Central memory CD8-positive, alpha-beta T cell (primary cell): ENCODE measurements around the gene CACNG3.
"Not testable (repeated sequence)": the region's sequence is repeated elsewhere in the genome, so short reads cannot be mapped to it uniquely, and the experiment has no call there.

Source experiments
- ATAC-seq: fragments of 150-1000 bp; cut with Tn5 transposase; replicated peaks from 2 replicates; pipeline ENCODE4 v1.10.0; 2022; ENCODE audit warnings: mild to moderate bottlenecking, moderate FRiP score, moderate number of reproducible peaks; ENCODE audit not compliant: poor library complexity, severe bottlenecking; ENCODE audit errors: extremely low read depth
- DNase-seq, 2 donors: peaks; one replicate each; pipeline ENCODE4 v3.0.0; 2021; ENCODE audit warnings: low spot score in 2 of 2
- H3K27ac Mint-ChIP-seq: one replicate; pipeline ENCODE4 v1.8.0; 2022; ENCODE audit warnings: low read depth, mild to moderate bottlenecking, moderate library complexity, mixed read lengths
- H3K27me3 Mint-ChIP-seq: one replicate; pipeline ENCODE4 v1.8.0; 2022; ENCODE audit warnings: mixed read lengths
- H3K36me3 Mint-ChIP-seq: one replicate; pipeline ENCODE4 v1.8.0; 2022; ENCODE audit warnings: mild to moderate bottlenecking, moderate library complexity, mixed read lengths; ENCODE audit not compliant: insufficient read depth
- H3K4me1 Mint-ChIP-seq: one replicate; pipeline ENCODE4 v1.8.0; 2022; ENCODE audit warnings: mixed read lengths
- H3K4me3 Mint-ChIP-seq: one replicate; pipeline ENCODE4 v1.8.0; 2022; ENCODE audit warnings: mild to moderate bottlenecking, moderate library complexity, mixed read lengths
- H3K9me3 Mint-ChIP-seq: one replicate; pipeline ENCODE4 v1.8.0; 2022; ENCODE audit warnings: mixed read lengths

The CACNG3 gene

GRCh38 chr16:24318680-24319079 lies 62.5 kb downstream of the CACNG3 start:
- DNase-seq (no peak), ATAC-seq (no peak)
- Mint-ChIP-seq H3K36me3 (peaks cover 2% of the 10 kb centered on the region), H3K9me3 (no peaks in the 10 kb centered on the region), H3K27ac (no peak overlapping the region), H3K4me1 (no peaks in the 10 kb centered on the region), H3K4me3 (no peak overlapping the region), H3K27me3 (peaks cover 73% of the 10 kb centered on the region)

GRCh38 chr16:24319126-24319814 lies 63.1 kb downstream of the CACNG3 start:
- DNase-seq: no peak
- peaks cover 79% of the 10 kb centered on the region for H3K27me3 Mint-ChIP-seq
- H3K9me3 Mint-ChIP-seq: no peaks in the 10 kb centered on the region
- H3K36me3 Mint-ChIP-seq: peaks cover 2% of the 10 kb centered on the region
- H3K4me3 Mint-ChIP-seq: no peak overlapping the region
- no peaks in the 10 kb centered on the region for H3K4me1 Mint-ChIP-seq
- ATAC-seq: no peak
- no peak overlapping the region for H3K27ac Mint-ChIP-seq

- Mint-ChIP-seq H3K4me3 (no peak overlapping the region), H3K36me3 (no peaks in the 10 kb centered on the region), H3K9me3 (no peaks in the 10 kb centered on the region), H3K27me3 (peaks cover 65% of the 10 kb centered on the region), H3K27ac (no peak overlapping the region), H3K4me1 (no peaks in the 10 kb centered on the region)
- ATAC-seq: no peak
- no peak for DNase-seq
Observed at GRCh38 chr16:24322106-24322505, 66.0 kb downstream of the CACNG3 start.

- no peak overlapping the region for H3K4me3 Mint-ChIP-seq
- ATAC-seq (no peak), DNase-seq (no peak)
- H3K27ac Mint-ChIP-seq: no peak overlapping the region
- H3K9me3 Mint-ChIP-seq: no peaks in the 10 kb centered on the region
- peaks cover 42% of the 10 kb centered on the region for H3K27me3 Mint-ChIP-seq
- no peaks in the 10 kb centered on the region for H3K4me1 Mint-ChIP-seq
- H3K36me3 Mint-ChIP-seq: no peaks in the 10 kb centered on the region
Observed at GRCh38 chr16:24324421-24324820, 68.3 kb downstream of the CACNG3 start.

- H3K4me3 Mint-ChIP-seq: no peak overlapping the region
- no peak overlapping the region for H3K27ac Mint-ChIP-seq
- peaks cover 14% of the 10 kb centered on the region for H3K27me3 Mint-ChIP-seq
- H3K9me3 Mint-ChIP-seq: no peaks in the 10 kb centered on the region
- H3K36me3 Mint-ChIP-seq: no peaks in the 10 kb centered on the region
- DNase-seq: no peak
- ATAC-seq: no peak
- no peaks in the 10 kb centered on the region for H3K4me1 Mint-ChIP-seq
Observed at GRCh38 chr16:24328835-24329452, 72.8 kb downstream of the CACNG3 start.

- Mint-ChIP-seq H3K27me3 (peaks cover 8% of the 10 kb centered on the region), H3K9me3 (peaks cover 4% of the 10 kb centered on the region), H3K36me3 (no peaks in the 10 kb centered on the region), H3K4me3 (no peak overlapping the region), H3K27ac (no peak overlapping the region), H3K4me1 (no peaks in the 10 kb centered on the region)
- no peak for DNase-seq
- no peak for ATAC-seq
Observed at GRCh38 chr16:24332178-24332577, 76.0 kb downstream of the CACNG3 start.

- Mint-ChIP-seq H3K27ac (no peak overlapping the region), H3K4me3 (no peak overlapping the region), H3K4me1 (no peaks in the 10 kb centered on the region), H3K36me3 (no peaks in the 10 kb centered on the region), H3K27me3 (peaks cover 9% of the 10 kb centered on the region), H3K9me3 (peaks cover 4% of the 10 kb centered on the region)
- ATAC-seq (no peak), DNase-seq (no peak)
Observed at GRCh38 chr16:24332582-24333090, 76.5 kb downstream of the CACNG3 start.

GRCh38 chr16:24336491-24336890 lies 80.4 kb downstream of the CACNG3 start:
- no peak for ATAC-seq
- Mint-ChIP-seq H3K4me3 (no peak overlapping the region), H3K27ac (no peak overlapping the region)

GRCh38 chr16:24337013-24337412 lies 80.9 kb downstream of the CACNG3 start:
- Mint-ChIP-seq H3K27me3 (peaks cover 23% of the 10 kb centered on the region), H3K4me3 (no peak overlapping the region), H3K9me3 (peaks cover 4% of the 10 kb centered on the region), H3K27ac (no peak overlapping the region), H3K4me1 (no peaks in the 10 kb centered on the region), H3K36me3 (no peaks in the 10 kb centered on the region)
- no peak for DNase-seq
- no peak for ATAC-seq

More at GRCh38 chr16:24336491-24336890, 80.4 kb downstream of the CACNG3 start:
- no peak for DNase-seq
- Mint-ChIP-seq H3K9me3 (peaks cover 4% of the 10 kb centered on the region), H3K36me3 (no peaks in the 10 kb centered on the region), H3K4me1 (no peaks in the 10 kb centered on the region), H3K27me3 (peaks cover 22% of the 10 kb centered on the region)

GRCh38 chr16:24343829-24344228 lies 87.7 kb downstream of the CACNG3 start:
- not testable (repeated sequence) for H3K9me3 Mint-ChIP-seq, H3K4me3 Mint-ChIP-seq, H3K27ac Mint-ChIP-seq, H3K4me1 Mint-ChIP-seq, ATAC-seq, DNase-seq, H3K36me3 Mint-ChIP-seq
- H3K27me3 Mint-ChIP-seq: peaks cover 36% of the 10 kb centered on the region

- Mint-ChIP-seq H3K27me3 (peaks cover 44% of the 10 kb centered on the region), H3K9me3 (no peaks in the 10 kb centered on the region), H3K4me1 (no peaks in the 10 kb centered on the region), H3K36me3 (no peaks in the 10 kb centered on the region), H3K4me3 (no peak overlapping the region), H3K27ac (no peak overlapping the region)
- ATAC-seq (no peak), DNase-seq (no peak)
Observed at GRCh38 chr16:24344784-24345183, 88.6 kb downstream of the CACNG3 start.

GRCh38 chr16:24345704-24346103 lies 89.6 kb downstream of the CACNG3 start:
- ATAC-seq (no peak), DNase-seq (no peak)
- H3K27ac Mint-ChIP-seq: no peak overlapping the region
- H3K9me3 Mint-ChIP-seq: no peaks in the 10 kb centered on the region
- H3K4me1 Mint-ChIP-seq: no peaks in the 10 kb centered on the region
- peaks cover 43% of the 10 kb centered on the region for H3K27me3 Mint-ChIP-seq
- H3K4me3 Mint-ChIP-seq: no peak overlapping the region
- H3K36me3 Mint-ChIP-seq: no peaks in the 10 kb centered on the region

GRCh38 chr16:24346734-24347133 lies 90.6 kb downstream of the CACNG3 start:
- Mint-ChIP-seq H3K36me3 (peaks cover 2% of the 10 kb centered on the region), H3K4me3 (no peak overlapping the region), H3K27me3 (peaks cover 33% of the 10 kb centered on the region), H3K27ac (no peak overlapping the region), H3K4me1 (no peaks in the 10 kb centered on the region), H3K9me3 (no peaks in the 10 kb centered on the region)
- DNase-seq: no peak
- no peak for ATAC-seq
